Epithelial cell of esophagus (primary cell): Measurements from ENCODE around the gene COG7.

Experiments
- DNase-seq: peaks from one replicate; pipeline ENCODE4 v3.0.0; 2010; ENCODE audit warnings: low read depth
- H3K4me3 ChIP-seq: 2 replicates; pipeline ENCODE4 v1.5.1; 2011; ENCODE audit warnings: mild to moderate bottlenecking, low read length, control low read depth
- TF ChIP-seq, protein P1 (sequence below): IDR thresholded peaks from 2 replicates; pipeline ENCODE4 v1.5.1; 2011; ENCODE audit warnings: low read depth, mild to moderate bottlenecking, low read length, control low read depth, inconsistent platforms; ENCODE audit not compliant: insufficient read depth; ENCODE audit errors: missing control alignments

Gene COG7

DNA sequence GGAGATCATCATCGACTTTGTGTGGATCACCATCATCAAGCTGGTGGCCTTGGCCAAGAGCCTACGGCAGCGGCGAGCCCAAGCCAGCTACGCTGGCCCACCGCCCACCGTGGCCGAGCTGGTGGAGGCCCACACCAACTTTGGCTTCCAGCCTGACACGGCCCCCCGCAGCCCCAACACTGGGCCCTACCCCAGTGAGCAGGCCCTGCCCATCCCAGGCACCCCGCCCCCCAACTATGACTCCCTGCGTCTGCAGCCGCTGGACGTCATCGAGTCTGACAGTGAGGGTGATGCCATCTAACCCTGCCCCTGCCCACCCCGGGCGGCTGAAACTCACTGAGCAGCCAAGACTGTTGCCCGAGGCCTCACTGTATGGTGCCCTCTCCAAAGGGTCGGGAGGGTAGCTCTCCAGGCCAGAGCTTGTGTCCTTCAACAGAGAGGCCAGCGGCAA is 72.5 kb downstream of the COG7 start:
- no peak overlapping the region for H3K4me3 ChIP-seq
- no peak for DNase-seq
- TF ChIP-seq, protein P1, sequence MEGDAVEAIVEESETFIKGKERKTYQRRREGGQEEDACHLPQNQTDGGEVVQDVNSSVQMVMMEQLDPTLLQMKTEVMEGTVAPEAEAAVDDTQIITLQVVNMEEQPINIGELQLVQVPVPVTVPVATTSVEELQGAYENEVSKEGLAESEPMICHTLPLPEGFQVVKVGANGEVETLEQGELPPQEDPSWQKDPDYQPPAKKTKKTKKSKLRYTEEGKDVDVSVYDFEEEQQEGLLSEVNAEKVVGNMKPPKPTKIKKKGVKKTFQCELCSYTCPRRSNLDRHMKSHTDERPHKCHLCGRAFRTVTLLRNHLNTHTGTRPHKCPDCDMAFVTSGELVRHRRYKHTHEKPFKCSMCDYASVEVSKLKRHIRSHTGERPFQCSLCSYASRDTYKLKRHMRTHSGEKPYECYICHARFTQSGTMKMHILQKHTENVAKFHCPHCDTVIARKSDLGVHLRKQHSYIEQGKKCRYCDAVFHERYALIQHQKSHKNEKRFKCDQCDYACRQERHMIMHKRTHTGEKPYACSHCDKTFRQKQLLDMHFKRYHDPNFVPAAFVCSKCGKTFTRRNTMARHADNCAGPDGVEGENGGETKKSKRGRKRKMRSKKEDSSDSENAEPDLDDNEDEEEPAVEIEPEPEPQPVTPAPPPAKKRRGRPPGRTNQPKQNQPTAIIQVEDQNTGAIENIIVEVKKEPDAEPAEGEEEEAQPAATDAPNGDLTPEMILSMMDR, result no peak

DNA sequence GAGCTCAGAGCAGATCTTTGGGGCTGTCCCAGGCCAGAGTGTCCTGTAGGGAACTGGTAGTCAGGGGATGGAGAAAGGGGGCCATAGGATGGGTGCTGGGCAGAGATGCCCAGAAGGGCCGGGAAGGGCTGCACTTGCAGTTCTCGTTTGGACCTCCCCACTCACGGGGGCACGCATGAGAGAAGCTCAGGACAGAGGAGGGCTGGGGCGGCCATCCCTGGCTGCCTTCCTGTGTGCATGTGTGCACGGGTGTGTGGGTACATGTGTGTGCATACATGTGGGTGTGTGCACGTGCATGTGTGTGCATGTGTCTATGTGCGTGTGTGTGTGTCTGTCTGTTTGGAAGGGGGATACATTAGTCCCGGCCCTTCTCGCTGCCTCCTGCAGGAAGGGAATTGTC is 73.3 kb downstream of the COG7 start:
- TF ChIP-seq, protein P1, result no peak
- no peak overlapping the region for H3K4me3 ChIP-seq
- DNase-seq, result no peak

DNA sequence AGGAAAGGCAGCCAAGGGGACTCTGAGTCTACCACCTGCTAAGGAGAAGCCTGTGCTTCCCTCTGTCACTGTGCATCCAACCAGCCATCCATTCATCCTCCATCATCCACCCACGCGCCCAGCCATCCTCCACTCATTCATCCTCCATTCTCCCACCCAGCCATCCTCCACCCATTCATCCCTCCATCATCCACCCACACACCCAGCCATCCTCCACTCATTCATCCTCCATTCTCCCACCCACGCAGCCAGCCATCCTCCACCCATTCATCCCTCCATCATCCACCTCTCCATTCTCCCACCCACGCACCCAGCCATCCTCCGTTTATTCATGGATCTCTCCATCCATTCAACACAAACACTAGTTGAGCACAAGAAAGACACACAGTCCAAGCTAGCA is 74.1 kb downstream of the COG7 start:
- TF ChIP-seq, protein P1, result no peak

DNA sequence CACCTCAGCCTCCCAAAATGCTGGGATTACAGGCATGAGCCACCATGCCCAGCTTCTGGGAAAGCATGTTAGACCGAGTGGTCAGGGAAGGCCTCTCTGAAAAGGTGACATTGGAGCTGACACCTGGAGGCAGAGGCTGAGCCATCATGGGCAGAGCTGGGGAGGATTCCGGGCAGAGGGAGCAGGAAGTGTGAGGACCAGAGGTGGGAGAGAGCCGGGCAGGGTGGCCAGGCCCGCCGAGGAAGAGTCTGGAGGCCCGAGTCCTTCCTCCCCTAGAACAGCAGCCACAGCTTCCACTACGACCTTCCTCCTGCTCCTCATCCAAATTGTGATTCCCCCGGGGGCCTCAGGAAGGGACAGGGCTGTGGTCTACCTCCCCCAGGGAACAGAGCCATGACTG is 74.7 kb downstream of the COG7 start:
- TF ChIP-seq, protein P1, result no peak
- no peak for DNase-seq
- H3K4me3 ChIP-seq, result no peak overlapping the region

More for the DNA sequence above, 74.1 kb downstream of the COG7 start:
- H3K4me3 ChIP-seq, result no peak overlapping the region
- no peak for DNase-seq

DNA sequence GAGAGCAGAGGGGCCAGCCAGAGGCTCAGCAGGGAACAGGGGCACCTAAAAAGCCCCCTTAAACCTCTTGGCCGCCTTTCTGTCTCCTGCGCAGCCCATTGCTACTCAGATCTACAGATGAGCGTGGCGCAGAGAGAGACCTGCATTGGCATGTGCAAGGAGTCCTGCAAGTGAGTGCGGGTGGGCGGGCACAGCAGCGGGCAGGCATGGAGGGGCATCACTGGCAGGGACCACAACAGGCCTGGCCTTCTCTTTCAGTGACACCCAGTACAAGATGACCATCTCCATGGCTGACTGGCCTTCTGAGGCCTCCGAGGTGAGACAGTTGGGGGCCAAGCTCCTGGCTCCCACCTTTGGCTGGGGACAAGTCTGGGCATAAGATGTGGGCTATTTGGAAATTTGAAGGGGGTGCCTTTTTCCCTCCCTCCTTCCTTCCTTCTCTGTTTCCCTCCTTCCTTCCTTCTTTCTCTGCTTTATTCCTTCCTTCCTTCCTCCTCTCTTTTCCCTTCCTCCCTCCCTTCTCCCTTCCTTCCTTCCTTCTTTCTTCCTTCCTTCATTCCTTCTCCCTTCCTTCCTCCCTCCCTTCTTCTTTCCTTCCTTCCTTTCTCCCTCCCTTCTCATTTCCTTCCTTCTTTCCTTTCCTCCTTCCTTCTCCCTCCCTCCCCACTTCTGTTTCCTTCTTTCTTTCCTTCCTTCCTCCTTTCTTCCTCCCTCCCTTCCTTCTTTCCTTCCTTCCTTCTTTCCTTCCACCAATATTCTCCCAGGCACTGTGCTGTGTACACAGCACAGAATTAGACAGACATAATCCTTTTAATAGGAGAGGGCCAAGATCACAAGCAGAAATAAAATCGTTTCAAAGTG is 75.7 kb downstream of the COG7 start:
- no peak overlapping the region for H3K4me3 ChIP-seq
- DNase-seq, result no peak
- TF ChIP-seq, protein P1, result no peak

DNA sequence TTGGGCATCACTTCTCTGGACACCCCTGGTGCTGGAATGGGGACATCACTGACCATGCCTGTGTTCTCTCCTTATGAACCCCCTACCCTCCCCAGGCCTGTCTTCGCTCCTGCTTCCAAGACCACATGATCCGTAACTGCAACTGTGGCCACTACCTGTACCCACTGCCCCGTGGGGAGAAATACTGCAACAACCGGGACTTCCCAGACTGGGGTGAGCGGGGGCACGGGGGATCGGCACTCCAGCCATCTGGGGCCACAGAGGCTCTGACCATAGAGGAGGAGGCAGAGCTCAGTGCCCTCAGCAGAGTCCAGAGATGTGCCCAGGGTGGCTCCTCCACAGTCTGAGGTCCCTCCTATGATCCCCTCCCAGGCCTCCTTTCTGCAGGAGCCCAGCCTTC is 77.3 kb downstream of the COG7 start:
- no peak overlapping the region for H3K4me3 ChIP-seq
- DNase-seq, result no peak
- TF ChIP-seq, protein P1, result no peak

DNA sequence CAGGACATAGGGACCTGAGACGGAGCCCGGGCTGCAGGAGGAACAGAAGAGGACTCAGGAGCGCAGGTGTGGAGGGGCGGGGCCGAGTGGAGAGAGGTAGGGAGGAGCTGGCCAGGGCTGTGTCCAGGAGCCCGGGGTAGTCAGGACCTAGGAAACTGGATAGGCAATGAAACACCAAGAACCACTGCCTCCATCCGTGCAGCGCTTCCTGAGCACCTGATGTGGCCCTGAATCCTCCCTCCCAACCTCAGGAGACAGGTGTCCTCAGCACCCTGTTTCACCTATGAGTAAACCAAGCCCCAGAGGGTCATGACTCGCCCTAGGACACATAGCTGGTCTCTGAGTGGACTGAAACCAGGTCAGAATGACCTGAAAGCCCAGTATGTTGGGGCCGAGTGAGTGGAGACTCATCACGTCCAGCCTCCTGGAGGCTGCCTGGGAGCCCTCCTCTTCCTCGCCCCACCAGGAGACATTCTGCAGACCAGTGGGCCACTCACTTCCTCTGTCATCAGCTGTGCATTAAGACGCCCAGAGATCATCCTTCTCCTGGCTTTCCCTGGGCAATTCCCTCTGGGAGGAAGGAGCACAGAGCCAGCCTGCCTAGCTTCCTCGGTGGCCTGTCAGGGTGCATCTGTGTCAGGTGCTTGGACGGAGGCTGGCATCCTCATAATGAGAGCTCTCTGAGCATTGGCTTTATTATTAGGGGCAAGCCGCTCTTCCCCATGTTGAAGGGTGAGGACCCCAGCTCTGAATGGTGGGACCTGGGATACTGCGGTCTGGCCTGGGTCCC is 78.1 kb downstream of the COG7 start:
- DNase-seq, result no peak
- H3K4me3 ChIP-seq, result no peak overlapping the region
- TF ChIP-seq, protein P1, result no peak
